IMR-90 (cell line): ENCODE data around the gene CACNA2D4. TPM values are rescaled to one million over a fixed set of nuclear protein-coding genes. Genes with fewer than 3 reads are reported as not detected.

Experiments used
- ATAC-seq: fragments of 200-7000 bp; cut with Tn5 transposase; 2 replicates; pipeline ENCODE4 v1.9.1; 2020; ENCODE audit warnings: low read depth, mild to moderate bottlenecking, moderate library complexity
- BruUV-seq: library from RNA; stranded (reverse); fragments of 400-500 nt; replicated peaks from 2 replicates; lab custom pipeline; 2021; lab: Mats Ljungman, UMichigan
- CTCF ChIA-PET: fragments of 300-600 bp; formaldehyde crosslinking; extraction: SDS; loops from one replicate; lab custom pipeline; 2021; ENCODE audit warnings: antibody characterized with exemption; lab: Yijun Ruan, JAX
- POLR2A ChIA-PET: fragments of 300-600 bp; sonication (Branson Sonifier 250); formaldehyde crosslinking; loops from one replicate; lab custom pipeline; 2022; ENCODE audit warnings: antibody characterized with exemption; ENCODE audit not compliant: unreplicated experiment; lab: Charles Lee
- DNase-seq: peaks from one replicate; pipeline ENCODE4 v3.0.0; 2013
- H2AFZ ChIP-seq: replicated peaks from 2 replicates; pipeline ENCODE3; 2013; ENCODE audit warnings: low read length, mild to moderate bottlenecking; ENCODE audit not compliant: poor library complexity
- H2AK5ac ChIP-seq: 2 replicates; pipeline ENCODE4 v1.6.1; 2013; ENCODE audit warnings: low read depth, low read length, inconsistent platforms
- H2AK9ac ChIP-seq: replicated peaks from 2 replicates; pipeline ENCODE3; 2013; ENCODE audit warnings: mild to moderate bottlenecking, low read depth, low read length, moderate library complexity; ENCODE audit not compliant: poor library complexity
- H2BK120ac ChIP-seq: 2 replicates; pipeline ENCODE4 v1.6.1; 2013; ENCODE audit warnings: low read depth, low read length, inconsistent platforms
- H2BK15ac ChIP-seq: 3 replicates; pipeline ENCODE4 v1.6.1; 2013; ENCODE audit warnings: low read depth, low read length, inconsistent platforms
- H2BK20ac ChIP-seq: 2 replicates; pipeline ENCODE4 v1.6.1; 2013; ENCODE audit warnings: low read depth, mild to moderate bottlenecking, inconsistent platforms, low read length, moderate library complexity
- H2BK5ac ChIP-seq: 2 replicates; pipeline ENCODE4 v1.6.1; 2013; ENCODE audit warnings: mild to moderate bottlenecking, low read depth, low read length, inconsistent platforms; ENCODE audit not compliant: poor library complexity, severe bottlenecking
- H3K14ac ChIP-seq: replicated peaks from 2 replicates; pipeline ENCODE4 v1.6.1; 2013; ENCODE audit warnings: low read depth, low read length, inconsistent platforms
- H3K18ac ChIP-seq: 2 replicates; pipeline ENCODE4 v1.6.1; 2013; ENCODE audit warnings: low read depth, low read length, control low read depth
- H3K23ac ChIP-seq: 2 replicates; pipeline ENCODE4 v1.6.1; 2013; ENCODE audit warnings: low read depth, low read length, inconsistent platforms
- H3K27ac ChIP-seq: 2 replicates; pipeline ENCODE4 v1.5.1; 2013; ENCODE audit warnings: mild to moderate bottlenecking, control low read depth, low read length; ENCODE audit not compliant: insufficient read depth
- H3K27me3 ChIP-seq: 2 replicates; pipeline ENCODE4 v1.6.1; 2013; ENCODE audit warnings: low read length; ENCODE audit not compliant: control insufficient read depth, insufficient read depth
- H3K36me3 ChIP-seq: 2 replicates; pipeline ENCODE4 v1.6.1; 2013; ENCODE audit warnings: low read length, mixed read lengths; ENCODE audit not compliant: control insufficient read depth, insufficient read depth
- H3K4ac ChIP-seq: 2 replicates; pipeline ENCODE4 v1.6.1; 2013; ENCODE audit warnings: low read depth, low read length, inconsistent platforms
- H3K4me1 ChIP-seq: 2 replicates; pipeline ENCODE4 v1.6.1; 2013; ENCODE audit warnings: low read length, mixed read lengths; ENCODE audit not compliant: control insufficient read depth, insufficient read depth
- H3K4me2 ChIP-seq: 2 replicates; pipeline ENCODE4 v1.6.1; 2013; ENCODE audit warnings: low read depth, mild to moderate bottlenecking, control low read depth, low read length, moderate library complexity
- H3K4me3 ChIP-seq: 2 replicates; pipeline ENCODE4 v1.5.1; 2013; ENCODE audit warnings: low read depth, mild to moderate bottlenecking, control low read depth, low read length, moderate library complexity; ENCODE audit not compliant: insufficient read depth
- H3K56ac ChIP-seq: 2 replicates; pipeline ENCODE4 v1.6.1; 2013; ENCODE audit warnings: low read length, inconsistent platforms; ENCODE audit not compliant: insufficient read depth; ENCODE audit errors: extremely low read depth
- H3K79me1 ChIP-seq, 2 experiments: 2 replicates each; pipeline ENCODE4 v1.6.1; 2013; ENCODE audit warnings: low read length in 2 of 2, inconsistent platforms in 1 of 2, low read depth in 1 of 2
- H3K9ac ChIP-seq: 2 replicates; pipeline ENCODE4 v1.6.1; 2013; ENCODE audit warnings: low read depth, low read length, control low read depth
- H3K9me1 ChIP-seq: 2 replicates; pipeline ENCODE4 v1.6.1; 2013; ENCODE audit warnings: low read length, inconsistent platforms; ENCODE audit not compliant: insufficient read depth
- H3K9me3 ChIP-seq: 2 replicates; pipeline ENCODE4 v1.6.1; 2013; ENCODE audit warnings: low read length; ENCODE audit not compliant: control insufficient read depth, insufficient read depth
- H4K20me1 ChIP-seq: 2 replicates; pipeline ENCODE4 v1.6.1; 2013; ENCODE audit warnings: low read length, inconsistent platforms; ENCODE audit not compliant: insufficient read depth
- H4K5ac ChIP-seq: 2 replicates; pipeline ENCODE4 v1.6.1; 2013; ENCODE audit warnings: mild to moderate bottlenecking, low read depth, low read length, control low read depth
- H4K8ac ChIP-seq, 2 experiments: 2 replicates each; pipeline ENCODE4 v1.6.1; 2013; ENCODE audit warnings: low read depth in 2 of 2, low read length in 2 of 2, control low read depth in 1 of 2, inconsistent platforms in 1 of 2
- H4K91ac ChIP-seq: 2 replicates; pipeline ENCODE4 v1.6.1; 2013; ENCODE audit warnings: low read depth, low read length, inconsistent platforms; ENCODE audit not compliant: insufficient read depth
- BHLHE40 ChIP-seq: fragments of 150-350 bp; IDR thresholded peaks from 2 replicates; pipeline ENCODE4 v1.6.1; 2016; ENCODE audit warnings: mild to moderate bottlenecking, low read depth, low read length
- CEBPB ChIP-seq: IDR thresholded peaks from 2 replicates; pipeline ENCODE4 v1.6.1; 2012; ENCODE audit warnings: low read depth, low read length, improper control_type of control experiment
- CHD1 ChIP-seq: IDR thresholded peaks from 2 replicates; pipeline ENCODE4 v1.6.1; 2012; ENCODE audit warnings: low read depth, low read length, improper control_type of control experiment
- CTCF ChIP-seq: conservative IDR thresholded peaks from 2 replicates; pipeline ENCODE4 v1.5.1; 2012; ENCODE audit warnings: mild to moderate bottlenecking, low read depth, low read length, improper control_type of control experiment
- ELK1 ChIP-seq: fragments of 150-350 bp; IDR thresholded peaks from 2 replicates; pipeline ENCODE4 v1.6.1; 2016; ENCODE audit warnings: low read depth, mild to moderate bottlenecking, low read length, moderate library complexity, borderline replicate concordance
- FOS ChIP-seq: fragments of 150-350 bp; IDR thresholded peaks from 2 replicates; pipeline ENCODE4 v1.6.1; 2016; ENCODE audit warnings: low read depth, low read length
- MAFK ChIP-seq: IDR thresholded peaks from 2 replicates; pipeline ENCODE4 v1.6.1; 2012; ENCODE audit warnings: low read depth, low read length, improper control_type of control experiment
- MAZ ChIP-seq: IDR thresholded peaks from 2 replicates; pipeline ENCODE4 v1.6.1; 2012; ENCODE audit warnings: low read depth, mild to moderate bottlenecking, low read length, improper control_type of control experiment, moderate library complexity, borderline replicate concordance
- POLR2A ChIP-seq: IDR thresholded peaks from 2 replicates; pipeline ENCODE4 v1.6.1; 2012; ENCODE audit warnings: mild to moderate bottlenecking, low read depth, low read length
- RCOR1 ChIP-seq: IDR thresholded peaks from 2 replicates; pipeline ENCODE4 v1.6.1; 2012; ENCODE audit warnings: mild to moderate bottlenecking, low read length, improper control_type of control experiment; ENCODE audit not compliant: insufficient replicate concordance
- RFX5 ChIP-seq: IDR thresholded peaks from 2 replicates; pipeline ENCODE4 v1.8.0; 2012; ENCODE audit warnings: low read depth, mild to moderate bottlenecking, low read length, moderate library complexity
- USF2 ChIP-seq: fragments of 150-350 bp; IDR thresholded peaks from 2 replicates; pipeline ENCODE4 v1.6.1; 2017; ENCODE audit warnings: mild to moderate bottlenecking, antibody characterized with exemption, low read length, low read depth
- WGBS, 2 experiments: methylation state at CpG; one replicate each; pipeline versions ENCODE4 v1.1.5 to v1.1.7; 2013; ENCODE audit warnings: missing lambda C conversion rate in 2 of 2; ENCODE audit not compliant: insufficient read length in 1 of 2; ENCODE audit errors: extremely low coverage in 2 of 2; 5-methylcytosine and 5-hydroxymethylcytosine counted together
- dilution Hi-C: fragments of 300-500 bp; cut with HindIII; formaldehyde crosslinking; loops from one replicate; pipeline ENCODE4 v1.14.3; 2018; ENCODE audit warnings: low sequenced_read_pairs; ENCODE audit not compliant: unreplicated experiment
- in situ Hi-C: fragments of 300-500 bp; cut with MboI; formaldehyde crosslinking; loops from 3 replicates; pipeline ENCODE4 v1.14.3; 2019; ENCODE audit warnings: low sequenced_read_pairs, inconsistent platforms, mixed read lengths
- intact Hi-C: fragments of 100-400 bp; cut with micrococcal nuclease; formaldehyde crosslinking; loops from 2 replicates; pipeline ENCODE4 v1.10.0; 2022
- polyA plus RNA-seq, 3 experiments: library from polyadenylated mRNA; depleted of rRNA; stranded (reverse); fragments of >200 nt; gene quantifications; 2 replicates each; pipeline ENCODE4 v1.2.3, GENCODE V29; 2012; ENCODE audit warnings: low replicate concordance in 1 of 3
- total RNA-seq: library from RNA; depleted of rRNA; stranded (reverse); fragments of >200 nt; gene quantifications from 2 replicates; pipeline ENCODE4 v1.2.3, GENCODE V29; 2012

The CACNA2D4 gene
- total and polyA plus RNA-seq, 2 of the 4 experiments (the other 2 are of a cell fraction) = 0.18 to 0.22 TPM

DNA sequence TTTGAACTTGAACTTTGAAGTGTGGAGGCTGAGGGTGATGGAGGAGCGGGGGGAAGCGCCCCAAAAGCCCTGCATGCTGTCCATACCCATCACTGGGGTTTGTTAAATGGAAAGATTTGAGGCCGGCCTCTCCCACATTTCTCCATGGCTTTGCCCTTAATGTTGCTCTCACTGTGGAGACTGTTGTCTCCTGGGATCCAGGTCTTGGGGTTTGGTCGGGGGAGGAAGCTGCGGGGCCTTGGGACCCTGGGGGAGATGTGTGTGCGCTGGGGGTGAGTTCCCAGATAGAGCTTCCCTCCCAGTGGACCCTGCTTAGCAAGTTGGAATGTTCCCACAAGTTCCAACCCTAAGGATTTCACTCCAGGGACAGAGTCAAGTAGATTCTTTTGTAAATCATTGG, 126.0 kb downstream of the CACNA2D4 start:
- no TSS peak for BruUV-seq
- no peak overlapping the region for H2BK15ac ChIP-seq
- H2AFZ ChIP-seq = no peak overlapping the region
- dilution Hi-C loops = no loop called here
- no peak overlapping the region for H4K8ac ChIP-seq
- 0 out of 2 replicates have a peak, but pooled peaks cover 6% of the 10 kb centered on the region for H4K20me1 ChIP-seq
- H3K4me1 ChIP-seq = peaks cover 4% of the 10 kb centered on the region; the same call in 1 of the 2 replicates
- ChIA-PET POLR2A (no interaction called here), CTCF (interaction anchor here (1.2 to 2.8 kb wide), 4 partner anchors 15 to 147 kb away, joined by 3 to 11 read pairs (median 4); no protein-coding TSS in a partner anchor)
- ATAC-seq (no peak), DNase-seq (no peak)
- no peak overlapping the region for H2AK5ac ChIP-seq
- H2AK9ac ChIP-seq = no peak overlapping the region
- no peaks in the 10 kb centered on the region; the same call in 1 of the 2 replicates for H3K27me3 ChIP-seq
- no peak overlapping the region for H3K9ac ChIP-seq
- in situ Hi-C loops = loop anchor here (5.0 kb wide), 1 partner anchor 145 kb away; no protein-coding TSS in a partner anchor
- H4K5ac ChIP-seq = no peak overlapping the region
- no peak overlapping the region for H4K91ac ChIP-seq
- H3K56ac ChIP-seq = no peak overlapping the region
- H3K14ac ChIP-seq = no peak overlapping the region
- H2BK120ac ChIP-seq = no peak overlapping the region
- intact Hi-C loops = loop anchor here (5.0 kb wide), 1 partner anchor 160 kb away; no protein-coding TSS in a partner anchor
- no peak overlapping the region for H3K4me2 ChIP-seq
- peaks cover 4% of the 10 kb centered on the region; the same call in 1 of the 2 replicates for H3K9me1 ChIP-seq
- H3K4ac ChIP-seq = no peak overlapping the region
- H3K23ac ChIP-seq = no peak overlapping the region
- 0 out of 4 replicates have a peak, but pooled peaks cover 0 to 3% of the 10 kb centered on the region in 2 experiments for H3K79me1 ChIP-seq
- no peak for TF ChIP-seq MAZ
- TF ChIP-seq BHLHE40 = no peak
- TF ChIP-seq POLR2A = no peak
- no peak for TF ChIP-seq RFX5
- TF ChIP-seq USF2 = no peak
- TF ChIP-seq ELK1 = no peak
- no peak for TF ChIP-seq MAFK
- TF ChIP-seq CHD1 = no peak
- no peak for TF ChIP-seq CTCF
- no peak for TF ChIP-seq RCOR1
- TF ChIP-seq FOS = no peak
- no peak for TF ChIP-seq CEBPB
- no peak overlapping the region for H2BK20ac ChIP-seq
- no peak overlapping the region for H2BK5ac ChIP-seq
- H3K18ac ChIP-seq = no peak overlapping the region
- no peaks in the 10 kb centered on the region for H3K9me3 ChIP-seq
- H3K27ac ChIP-seq = no peak overlapping the region
- H3K4me3 ChIP-seq = no peak overlapping the region
- peaks cover 3% of the 10 kb centered on the region for H3K36me3 ChIP-seq
- no CpG with 5 or more reads among the region's 6 CpGs for WGBS, 2 experiments
